Stimulated activated CD8-positive, alpha-beta memory T cell treated with anti-CD3 and anti-CD28 coated beads, Interleukin-7, amount 100 ng/mL, for 4 hours (primary cell): ENCODE results near the gene REEP3.

ENCODE experiments used
- DNase-seq, 2 donors: peaks; one replicate each; pipeline ENCODE4 v3.0.0-alpha.2; 2020; ENCODE audit warnings: low read depth in 2 of 2

REEP3 gene

DNA sequence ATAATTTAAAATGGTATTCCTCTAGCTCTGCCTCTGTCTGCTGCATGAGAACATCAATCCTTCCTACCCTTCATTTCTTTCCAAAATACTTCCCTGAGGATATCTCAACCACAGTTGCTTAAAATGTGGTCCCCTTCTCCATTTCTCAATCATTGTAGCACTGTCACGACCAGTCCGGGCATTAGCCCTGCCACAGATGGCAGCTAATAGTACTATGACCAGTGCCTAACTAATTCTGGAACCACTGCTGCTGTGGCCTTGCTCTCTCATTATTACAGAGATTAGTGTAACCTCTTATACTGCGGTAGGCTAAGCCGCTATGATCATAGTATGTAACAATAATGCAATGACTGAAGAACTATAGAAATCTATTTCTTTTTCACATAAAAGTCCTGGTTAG lies 66.0 kb downstream of the REEP3 start:
- no peak for DNase-seq

DNA sequence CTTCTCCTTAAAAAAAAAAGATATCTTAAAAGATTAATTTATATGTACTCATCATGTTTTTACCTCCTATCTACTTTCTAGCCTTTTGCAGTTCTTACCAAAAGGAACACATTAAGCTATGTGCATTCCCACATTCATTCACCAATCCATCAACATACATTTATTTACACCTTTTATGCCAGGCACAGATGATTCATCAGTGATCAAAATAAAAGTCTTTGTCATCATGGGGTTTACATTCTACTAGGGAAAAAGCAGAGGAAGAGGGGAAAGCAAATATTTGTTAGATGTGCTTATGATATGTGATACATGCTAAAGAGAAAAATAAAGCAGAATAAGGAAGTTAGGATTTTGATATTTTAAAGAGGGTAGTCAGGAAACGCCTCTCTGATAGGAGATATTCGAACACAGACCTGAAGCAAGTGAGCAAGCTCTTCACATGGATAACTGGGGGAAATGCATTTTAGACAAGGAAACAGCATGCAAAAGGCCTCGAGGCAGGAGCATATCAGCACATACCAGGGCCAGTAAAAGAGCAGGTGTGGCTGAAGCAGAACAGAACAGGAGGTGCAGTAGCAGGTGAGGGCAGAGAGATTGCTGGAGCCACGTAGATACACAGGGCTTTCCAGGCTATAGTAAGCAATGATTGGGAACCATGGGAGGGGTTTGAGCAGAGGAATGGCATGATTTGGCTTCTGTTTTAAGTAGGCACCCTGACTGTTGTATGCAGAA lies 67.4 kb downstream of the REEP3 start:
- DNase-seq, result no peak

DNA sequence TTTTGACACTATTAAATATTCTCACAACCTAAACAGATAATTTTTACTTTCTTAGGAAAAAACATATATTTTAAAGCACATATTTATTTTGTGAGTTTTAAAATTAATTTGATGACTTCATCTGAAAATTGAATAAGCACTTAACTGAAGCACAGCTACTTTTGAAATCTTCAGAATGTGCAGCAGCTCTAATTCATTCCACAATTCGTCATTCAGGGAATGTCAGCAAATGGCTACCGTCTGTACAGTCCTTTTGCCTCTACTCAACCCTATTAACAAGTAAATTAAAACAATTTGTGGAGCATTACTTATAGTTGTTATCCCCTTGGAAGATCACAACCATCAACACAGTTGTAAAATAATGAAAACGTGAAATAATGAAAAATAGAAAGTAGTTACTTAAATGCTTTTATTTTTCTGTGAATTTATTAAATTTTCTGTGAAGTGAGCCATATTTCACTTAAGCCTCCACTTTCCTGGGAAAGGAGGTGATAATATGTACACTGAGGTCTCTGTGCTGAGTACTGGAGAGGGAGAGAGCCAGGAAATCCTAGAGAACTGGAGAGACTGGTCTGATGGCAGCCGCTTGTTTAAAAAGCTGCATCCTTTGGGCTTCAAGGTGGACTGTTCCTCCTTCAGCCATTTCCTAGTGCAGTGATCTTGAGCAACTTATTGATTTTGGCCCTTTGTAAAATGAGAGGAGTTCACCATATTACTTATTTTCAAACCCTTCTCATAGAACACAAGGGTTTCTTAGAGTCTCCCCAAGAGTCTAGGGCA lies 70.6 kb downstream of the REEP3 start:
- no peak for DNase-seq

GRCh38 chr10:63593576-63593975 lies 72.4 kb downstream of the REEP3 start:
- DNase-seq, result no peak

- no peak for DNase-seq
Observed at GRCh38 chr10:63595072-63595471, 73.9 kb downstream of the REEP3 start.

- no peak for DNase-seq
Observed at GRCh38 chr10:63596924-63597323, 75.7 kb downstream of the REEP3 start.

DNA sequence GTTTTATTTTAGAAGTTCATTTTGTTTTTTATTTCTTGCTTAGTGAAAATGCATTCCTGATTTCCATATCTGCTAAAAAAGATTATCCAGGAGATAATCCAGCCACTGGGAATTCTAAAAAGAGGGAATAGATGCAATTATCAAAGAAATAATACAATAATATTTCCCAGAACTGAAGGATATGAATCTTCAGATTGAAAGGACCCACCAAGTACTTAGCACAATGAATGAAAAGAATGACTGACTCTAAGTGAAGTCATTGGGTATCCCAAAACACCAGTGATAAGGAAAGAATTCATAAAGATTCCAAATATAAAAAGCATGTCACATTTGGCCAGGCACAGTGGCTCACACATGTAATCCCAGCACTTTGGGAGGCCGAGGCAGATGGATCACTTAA lies 79.3 kb downstream of the REEP3 start:
- no peak for DNase-seq

GRCh38 chr10:63603709-63604445 lies 82.7 kb downstream of the REEP3 start:
- DNase-seq, result no peak

GRCh38 chr10:63605197-63605967 lies 84.2 kb downstream of the REEP3 start:
- DNase-seq, result no peak

GRCh38 chr10:63608511-63608910 lies 87.3 kb downstream of the REEP3 start:
- no peak for DNase-seq

DNA sequence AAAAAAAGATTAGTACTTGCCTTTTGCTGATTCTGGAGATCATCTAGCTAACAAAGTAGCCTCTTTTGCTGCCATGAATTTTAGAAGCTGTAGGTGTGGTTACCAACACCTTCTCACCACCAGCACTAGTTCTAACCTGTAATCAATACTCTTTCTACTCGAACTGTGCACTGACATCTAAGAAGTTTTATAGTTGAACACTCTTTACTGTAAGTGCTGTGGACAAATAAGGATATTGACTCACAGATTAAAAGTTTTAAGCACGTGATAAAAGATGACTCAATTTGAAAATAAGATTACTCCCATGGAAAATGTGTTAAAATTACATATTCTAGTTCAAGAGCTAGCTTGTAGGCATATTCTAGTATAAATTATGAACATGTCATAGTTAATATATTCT lies 89.9 kb downstream of the REEP3 start:
- DNase-seq, result no peak

DNA sequence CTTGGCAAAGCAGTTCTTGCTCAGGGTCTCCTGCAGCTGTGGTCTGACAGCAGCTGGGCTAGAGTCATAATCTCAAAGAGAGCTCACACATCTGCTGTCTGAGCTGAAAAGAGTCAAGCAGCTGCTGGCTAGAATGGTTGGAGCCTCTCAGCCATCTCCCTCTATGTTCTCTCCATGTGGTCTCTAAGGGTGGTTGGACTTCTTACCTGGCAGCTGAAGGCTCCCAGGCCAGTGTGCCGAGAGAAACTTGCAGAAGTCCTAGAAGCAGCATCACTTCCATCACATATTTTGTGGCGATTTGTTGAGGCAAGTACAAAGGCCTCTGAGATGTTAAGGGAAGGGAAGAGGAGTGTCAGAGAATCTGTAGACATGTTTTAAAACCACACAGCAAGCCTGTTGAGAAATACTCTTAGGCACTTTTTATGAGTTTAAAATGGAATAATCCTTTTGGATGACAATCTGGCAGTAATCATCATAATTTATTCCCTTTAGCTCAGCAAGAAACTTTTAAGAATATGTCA lies 93.2 kb downstream of the REEP3 start:
- DNase-seq, result no peak

DNA sequence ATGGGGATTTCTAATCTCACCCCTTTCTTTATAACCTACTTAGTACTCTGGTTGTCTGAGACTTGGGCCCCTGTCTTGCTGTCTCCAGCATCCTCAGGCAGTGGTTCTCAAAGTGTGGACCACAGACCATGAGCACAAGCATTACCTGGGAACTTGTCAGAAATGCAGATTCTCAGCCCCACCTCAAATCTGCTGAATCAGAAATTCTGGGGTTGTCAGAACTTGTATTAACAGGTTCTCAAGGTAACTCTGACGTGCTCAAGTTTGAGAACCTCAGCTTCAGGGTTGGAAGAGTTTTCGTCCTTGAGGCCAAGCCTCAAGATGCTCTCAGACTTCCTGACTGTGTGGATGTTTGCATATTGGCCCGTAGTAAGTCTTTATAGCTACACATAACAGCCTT lies 97.4 kb downstream of the REEP3 start:
- no peak for DNase-seq

DNA sequence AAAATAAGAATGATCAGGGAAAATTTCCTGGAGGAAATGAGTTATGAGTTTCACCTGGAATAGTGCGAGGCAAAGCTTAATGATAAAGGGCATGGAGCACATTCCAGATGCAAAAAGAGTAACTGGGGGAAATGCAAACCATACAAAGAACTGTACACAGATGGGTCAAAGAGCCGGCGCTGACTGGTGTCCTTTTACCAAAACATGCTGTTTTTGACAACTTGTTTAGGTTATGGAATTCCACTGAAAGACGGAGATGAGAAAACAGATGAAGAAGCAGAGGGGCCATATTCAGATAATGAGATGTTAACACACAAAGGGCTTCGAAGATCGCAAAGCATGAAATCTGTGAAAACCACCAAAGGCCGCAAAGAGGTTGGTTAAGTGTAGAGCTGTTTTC lies 98.2 kb downstream of the REEP3 start:
- DNase-seq, result no peak

GRCh38 chr10:63622097-63622496 lies 100.9 kb downstream of the REEP3 start:
- DNase-seq, result no peak

GRCh38 chr10:63624701-63625100 lies 103.5 kb downstream of the REEP3 start:
- DNase-seq, result no peak

- no peak for DNase-seq
Observed at GRCh38 chr10:63627396-63627795, 106.2 kb downstream of the REEP3 start.

DNA sequence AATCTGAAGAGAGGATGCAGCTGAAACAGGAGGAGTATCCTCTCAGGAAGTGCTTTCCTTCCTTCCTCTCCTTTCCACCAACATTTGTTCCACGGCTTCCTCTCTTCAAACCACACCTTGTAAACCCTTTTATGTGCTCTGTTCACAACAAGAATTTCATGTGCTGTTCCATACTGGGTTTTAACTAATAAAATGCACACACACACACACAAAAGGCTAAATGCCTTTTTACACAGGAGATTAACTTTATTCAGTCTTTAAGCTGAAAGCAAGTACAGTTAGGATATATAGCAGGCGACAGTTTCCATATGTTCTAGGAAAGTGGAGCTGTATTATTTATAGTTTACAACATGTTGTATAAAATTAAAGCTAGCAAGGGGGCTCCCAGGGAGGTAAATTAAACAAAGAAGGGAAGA lies 106.7 kb downstream of the REEP3 start:
- DNase-seq, result no peak

DNA sequence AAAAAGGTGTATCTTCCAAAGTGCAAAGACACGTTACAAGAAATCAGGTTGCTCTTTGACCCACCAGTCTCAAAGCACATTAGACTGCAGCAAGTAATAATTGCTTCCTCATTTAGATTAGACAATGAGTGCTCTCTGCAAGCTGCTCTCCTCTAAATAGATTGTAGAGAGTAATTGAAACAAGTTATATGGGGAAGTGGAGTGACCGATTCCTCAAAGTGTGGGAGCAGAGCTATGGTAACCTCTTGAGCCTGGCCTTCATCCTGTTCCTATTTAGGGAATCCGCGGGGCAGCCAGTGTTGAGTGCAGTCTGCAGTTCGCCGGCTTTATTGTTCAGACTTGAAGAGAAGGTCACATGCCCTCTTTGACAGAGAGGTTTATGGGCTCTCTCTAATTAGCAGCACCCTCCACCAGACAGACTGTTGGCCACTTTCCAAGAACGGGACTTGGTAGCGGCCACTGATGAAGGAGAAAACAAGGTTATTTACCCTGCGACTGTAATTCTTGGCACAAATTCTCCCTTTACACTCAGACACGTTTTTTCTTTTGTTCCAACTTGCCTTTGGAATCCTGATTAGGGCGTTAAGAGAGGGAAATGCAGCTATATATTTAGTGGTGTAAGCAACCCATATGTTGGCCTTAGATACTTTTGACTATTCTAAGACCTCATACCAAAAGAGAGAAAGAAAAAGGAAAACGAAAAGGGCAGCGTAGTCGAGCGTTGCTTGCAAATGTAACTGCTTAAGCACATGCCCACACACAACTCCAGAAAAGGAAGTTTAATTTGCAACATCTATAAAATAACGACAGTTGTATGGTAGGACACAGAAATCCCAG lies 107.5 kb downstream of the REEP3 start:
- DNase-seq, result no peak

- peak; percentile 63 to 69 for DNase-seq
Observed at GRCh38 chr10:63629363-63630084, 108.3 kb downstream of the REEP3 start.
